T-helper 2 cell treated with Interferon-gamma antibody and Interleukin-4, amounts not matched to agents 5 μg/mL and 100 μg/mL, for 36 hours (primary cell): ENCODE measurements around the gene ZNF462.

ENCODE experiments used
- DNase-seq: peaks from one replicate; pipeline ENCODE4 v3.0.0; 2021; ENCODE audit warnings: low spot score
- H3K27ac Mint-ChIP-seq: one replicate; pipeline ENCODE4 v1.8.0; 2021; ENCODE audit warnings: mild to moderate bottlenecking, mixed read lengths
- H3K27me3 Mint-ChIP-seq: one replicate; pipeline ENCODE4 v1.8.0; 2021; ENCODE audit warnings: low read depth, mixed read lengths
- H3K36me3 Mint-ChIP-seq: one replicate; pipeline ENCODE4 v1.8.0; 2021; ENCODE audit warnings: low read depth, mixed read lengths
- H3K4me1 Mint-ChIP-seq: one replicate; pipeline ENCODE4 v1.8.0; 2021; ENCODE audit warnings: low read depth, mixed read lengths
- H3K4me3 Mint-ChIP-seq: one replicate; pipeline ENCODE4 v1.8.0; 2022; ENCODE audit warnings: mild to moderate bottlenecking, moderate library complexity, mixed read lengths
- H3K9me3 Mint-ChIP-seq: one replicate; pipeline ENCODE4 v1.8.0; 2021; ENCODE audit warnings: mixed read lengths

Gene ZNF462

DNA sequence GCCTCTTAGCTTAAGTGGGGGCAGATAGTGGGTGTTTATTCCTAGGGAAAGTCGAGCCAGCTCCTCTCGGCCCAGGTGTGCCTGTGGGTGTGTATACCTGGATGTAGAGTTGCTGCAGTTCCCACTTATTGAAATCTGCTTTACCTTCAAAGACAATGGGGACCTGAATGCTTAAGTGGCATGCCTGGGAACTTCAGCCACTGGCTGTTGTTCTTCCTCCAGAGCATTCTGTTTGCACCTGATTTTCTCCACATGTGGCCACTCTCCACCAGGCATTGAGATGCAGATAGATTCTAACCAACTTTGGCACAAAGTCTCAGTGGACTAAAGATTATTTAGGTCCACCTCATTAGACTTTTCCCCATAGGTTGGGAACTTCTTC lies 186.8 kb downstream of the ZNF462 start:
- H3K27me3 Mint-ChIP-seq, result no peaks in the 10 kb centered on the region
- no peaks in the 10 kb centered on the region for H3K9me3 Mint-ChIP-seq
- H3K4me1 Mint-ChIP-seq, result no peaks in the 10 kb centered on the region
- no peaks in the 10 kb centered on the region for H3K36me3 Mint-ChIP-seq
- no peak overlapping the region for H3K27ac Mint-ChIP-seq
- no peak overlapping the region for H3K4me3 Mint-ChIP-seq
- no peak for DNase-seq

- Mint-ChIP-seq H3K4me3 (no peak overlapping the region), H3K27ac (no peak overlapping the region), H3K4me1 (no peaks in the 10 kb centered on the region), H3K27me3 (no peaks in the 10 kb centered on the region), H3K9me3 (no peaks in the 10 kb centered on the region), H3K36me3 (no peaks in the 10 kb centered on the region)
- DNase-seq, result no peak
These were observed 188.4 kb downstream of the ZNF462 start for GRCh38 chr9:107051392-107051791.

DNA sequence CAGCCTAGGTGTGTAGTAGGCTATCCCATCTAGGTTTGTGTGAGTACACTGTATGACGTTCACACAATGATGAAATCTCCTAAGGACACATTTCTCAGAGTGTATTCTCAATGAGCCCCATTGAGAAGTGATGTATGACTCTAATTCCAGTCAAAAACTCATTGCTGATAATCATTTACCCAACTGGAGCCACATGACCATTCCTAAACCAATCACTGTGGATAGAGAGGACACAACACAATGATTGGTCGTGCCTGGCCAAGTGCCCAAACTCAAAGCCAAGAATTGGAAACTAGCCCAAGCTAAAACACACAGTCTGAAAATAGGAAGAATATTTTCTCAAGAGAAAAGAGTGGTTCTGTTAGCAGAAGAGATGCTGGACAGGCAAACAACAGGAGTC lies 191.2 kb downstream of the ZNF462 start:
- no peak for DNase-seq
- H3K4me1 Mint-ChIP-seq, result no peaks in the 10 kb centered on the region

DNA sequence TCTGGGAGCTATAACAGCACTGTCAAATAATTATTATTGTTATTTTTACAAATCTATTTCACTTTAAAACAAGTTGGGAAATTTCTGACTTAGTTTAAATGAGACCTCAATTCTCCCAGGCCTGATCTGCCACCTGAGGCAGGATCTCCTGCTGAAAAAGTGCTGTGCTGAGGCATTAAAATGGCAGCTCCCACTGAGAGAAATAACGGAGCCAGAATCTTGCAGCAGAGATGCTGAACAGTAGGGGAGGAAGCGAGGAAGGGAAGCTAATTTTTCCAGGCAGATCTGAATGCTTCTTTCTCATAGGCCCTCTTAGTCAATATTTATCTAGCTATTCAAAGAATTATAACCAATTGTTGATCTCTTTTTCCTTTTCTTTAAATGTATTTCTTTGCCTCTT lies 196.3 kb downstream of the ZNF462 start:
- no peak overlapping the region for H3K4me3 Mint-ChIP-seq
- H3K27ac Mint-ChIP-seq, result no peak overlapping the region
- no peaks in the 10 kb centered on the region for H3K9me3 Mint-ChIP-seq
- no peaks in the 10 kb centered on the region for H3K27me3 Mint-ChIP-seq
- no peaks in the 10 kb centered on the region for H3K4me1 Mint-ChIP-seq
- no peak for DNase-seq
- H3K36me3 Mint-ChIP-seq, result no peaks in the 10 kb centered on the region

More for the DNA sequence above, 191.2 kb downstream of the ZNF462 start:
- no peaks in the 10 kb centered on the region for H3K27me3 Mint-ChIP-seq
- no peak overlapping the region for H3K4me3 Mint-ChIP-seq
- no peaks in the 10 kb centered on the region for H3K36me3 Mint-ChIP-seq
- no peak overlapping the region for H3K27ac Mint-ChIP-seq
- H3K9me3 Mint-ChIP-seq, result no peaks in the 10 kb centered on the region

- Mint-ChIP-seq H3K9me3 (no peaks in the 10 kb centered on the region), H3K27ac (no peak overlapping the region), H3K4me1 (no peaks in the 10 kb centered on the region), H3K36me3 (no peaks in the 10 kb centered on the region), H3K4me3 (no peak overlapping the region), H3K27me3 (no peaks in the 10 kb centered on the region)
- no peak for DNase-seq
These were observed 197.1 kb downstream of the ZNF462 start for GRCh38 chr9:107060062-107060461.
